ENCODE results near the gene HTR1A.

DNA sequence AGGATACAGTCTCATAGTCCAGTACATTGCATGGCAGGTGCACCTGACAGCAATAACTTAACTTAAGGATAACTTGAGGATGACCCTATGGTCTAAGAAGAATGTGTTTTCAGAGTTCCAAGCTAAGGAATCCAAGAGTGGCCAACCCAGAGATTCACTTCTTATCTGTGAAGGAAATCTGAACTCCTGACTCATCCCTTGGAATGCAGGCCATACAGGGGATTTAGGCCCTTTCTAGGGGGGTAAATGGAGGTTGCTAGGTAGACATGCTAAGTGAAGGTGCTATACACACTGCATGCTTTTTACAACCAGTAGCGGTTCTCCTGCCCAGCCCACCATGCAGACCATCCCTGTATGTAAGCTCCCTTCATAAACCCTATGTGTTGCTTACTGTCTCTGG lies 50.4 kb downstream of the HTR1A start:
- TF ChIP-seq, protein P1, sequence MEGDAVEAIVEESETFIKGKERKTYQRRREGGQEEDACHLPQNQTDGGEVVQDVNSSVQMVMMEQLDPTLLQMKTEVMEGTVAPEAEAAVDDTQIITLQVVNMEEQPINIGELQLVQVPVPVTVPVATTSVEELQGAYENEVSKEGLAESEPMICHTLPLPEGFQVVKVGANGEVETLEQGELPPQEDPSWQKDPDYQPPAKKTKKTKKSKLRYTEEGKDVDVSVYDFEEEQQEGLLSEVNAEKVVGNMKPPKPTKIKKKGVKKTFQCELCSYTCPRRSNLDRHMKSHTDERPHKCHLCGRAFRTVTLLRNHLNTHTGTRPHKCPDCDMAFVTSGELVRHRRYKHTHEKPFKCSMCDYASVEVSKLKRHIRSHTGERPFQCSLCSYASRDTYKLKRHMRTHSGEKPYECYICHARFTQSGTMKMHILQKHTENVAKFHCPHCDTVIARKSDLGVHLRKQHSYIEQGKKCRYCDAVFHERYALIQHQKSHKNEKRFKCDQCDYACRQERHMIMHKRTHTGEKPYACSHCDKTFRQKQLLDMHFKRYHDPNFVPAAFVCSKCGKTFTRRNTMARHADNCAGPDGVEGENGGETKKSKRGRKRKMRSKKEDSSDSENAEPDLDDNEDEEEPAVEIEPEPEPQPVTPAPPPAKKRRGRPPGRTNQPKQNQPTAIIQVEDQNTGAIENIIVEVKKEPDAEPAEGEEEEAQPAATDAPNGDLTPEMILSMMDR (IDR thresholded peaks at IDR 0.05) = no peak
- TF ChIP-seq, protein P2, sequence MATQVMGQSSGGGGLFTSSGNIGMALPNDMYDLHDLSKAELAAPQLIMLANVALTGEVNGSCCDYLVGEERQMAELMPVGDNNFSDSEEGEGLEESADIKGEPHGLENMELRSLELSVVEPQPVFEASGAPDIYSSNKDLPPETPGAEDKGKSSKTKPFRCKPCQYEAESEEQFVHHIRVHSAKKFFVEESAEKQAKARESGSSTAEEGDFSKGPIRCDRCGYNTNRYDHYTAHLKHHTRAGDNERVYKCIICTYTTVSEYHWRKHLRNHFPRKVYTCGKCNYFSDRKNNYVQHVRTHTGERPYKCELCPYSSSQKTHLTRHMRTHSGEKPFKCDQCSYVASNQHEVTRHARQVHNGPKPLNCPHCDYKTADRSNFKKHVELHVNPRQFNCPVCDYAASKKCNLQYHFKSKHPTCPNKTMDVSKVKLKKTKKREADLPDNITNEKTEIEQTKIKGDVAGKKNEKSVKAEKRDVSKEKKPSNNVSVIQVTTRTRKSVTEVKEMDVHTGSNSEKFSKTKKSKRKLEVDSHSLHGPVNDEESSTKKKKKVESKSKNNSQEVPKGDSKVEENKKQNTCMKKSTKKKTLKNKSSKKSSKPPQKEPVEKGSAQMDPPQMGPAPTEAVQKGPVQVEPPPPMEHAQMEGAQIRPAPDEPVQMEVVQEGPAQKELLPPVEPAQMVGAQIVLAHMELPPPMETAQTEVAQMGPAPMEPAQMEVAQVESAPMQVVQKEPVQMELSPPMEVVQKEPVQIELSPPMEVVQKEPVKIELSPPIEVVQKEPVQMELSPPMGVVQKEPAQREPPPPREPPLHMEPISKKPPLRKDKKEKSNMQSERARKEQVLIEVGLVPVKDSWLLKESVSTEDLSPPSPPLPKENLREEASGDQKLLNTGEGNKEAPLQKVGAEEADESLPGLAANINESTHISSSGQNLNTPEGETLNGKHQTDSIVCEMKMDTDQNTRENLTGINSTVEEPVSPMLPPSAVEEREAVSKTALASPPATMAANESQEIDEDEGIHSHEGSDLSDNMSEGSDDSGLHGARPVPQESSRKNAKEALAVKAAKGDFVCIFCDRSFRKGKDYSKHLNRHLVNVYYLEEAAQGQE (IDR thresholded peaks at IDR 0.05) = no peak
- TF ChIP-seq, protein P3, sequence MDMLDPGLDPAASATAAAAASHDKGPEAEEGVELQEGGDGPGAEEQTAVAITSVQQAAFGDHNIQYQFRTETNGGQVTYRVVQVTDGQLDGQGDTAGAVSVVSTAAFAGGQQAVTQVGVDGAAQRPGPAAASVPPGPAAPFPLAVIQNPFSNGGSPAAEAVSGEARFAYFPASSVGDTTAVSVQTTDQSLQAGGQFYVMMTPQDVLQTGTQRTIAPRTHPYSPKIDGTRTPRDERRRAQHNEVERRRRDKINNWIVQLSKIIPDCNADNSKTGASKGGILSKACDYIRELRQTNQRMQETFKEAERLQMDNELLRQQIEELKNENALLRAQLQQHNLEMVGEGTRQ (IDR thresholded peaks at IDR 0.05) = no peak
- TF ChIP-seq RCOR1 (IDR thresholded peaks at IDR 0.05; ENCODE audit: low read depth, low read length) = no peak
- no peak for TF ChIP-seq NPAS2 (CRISPR knock-in tag; IDR thresholded peaks at IDR 0.05; ENCODE audit: borderline replicate concordance)
- no peak for TF ChIP-seq CHD4 (IDR thresholded peaks at IDR 0.05; ENCODE audit: borderline replicate concordance)
- no peak for TF ChIP-seq ZSCAN20 (CRISPR knock-in tag; IDR thresholded peaks at IDR 0.05)
- TF ChIP-seq POLR2A (IDR thresholded peaks at IDR 0.05; ENCODE audit: low read length) = no peak

All from A549 (cell line).